NCI-H2081 treated with DMSO at 0.1 percent for 48 hours (cell line): ENCODE data around the gene RPL13A.
"Not testable (repeated sequence)": the region's sequence is repeated elsewhere in the genome, so short reads cannot be mapped to it uniquely, and the experiment has no call there.

Experiments
- DNase-seq: peaks from one replicate; lab custom pipeline; 2025; lab: John Stamatoyannopoulos, UW

RPL13A gene

DNA sequence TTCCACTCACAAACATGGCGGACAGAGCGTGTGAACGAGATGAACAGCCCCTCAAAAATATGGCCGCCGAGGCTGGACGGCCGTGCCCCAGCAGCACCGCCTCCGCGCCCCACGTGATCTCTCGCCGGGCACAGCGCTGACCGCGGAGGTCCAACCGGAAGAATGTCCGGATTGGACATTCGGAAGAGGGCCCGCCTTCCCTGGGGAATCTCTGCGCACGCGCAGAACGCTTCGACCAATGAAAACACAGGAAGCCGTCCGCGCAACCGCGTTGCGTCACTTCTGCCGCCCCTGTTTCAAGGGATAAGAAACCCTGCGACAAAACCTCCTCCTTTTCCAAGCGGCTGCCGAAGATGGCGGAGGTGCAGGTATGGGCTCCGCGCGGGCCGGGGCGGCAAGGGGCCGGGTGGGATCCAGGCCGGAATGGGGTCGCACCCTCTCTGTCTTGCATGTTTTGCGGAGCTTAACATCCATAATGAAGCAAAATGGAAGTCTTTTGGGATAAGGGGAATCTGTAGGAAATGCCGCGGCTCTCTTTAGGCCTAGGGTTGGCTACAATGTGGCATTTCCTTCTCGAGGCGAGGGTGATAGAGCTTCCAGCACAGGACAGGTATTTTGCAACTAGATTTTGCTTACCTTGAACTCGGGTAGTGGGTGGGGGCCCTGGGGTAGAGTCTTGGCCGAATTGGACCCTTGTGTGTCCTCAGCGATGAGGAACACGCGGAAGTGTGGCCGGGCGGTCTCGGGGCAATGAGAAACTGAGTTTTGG lies at the start of gene RPL13A:
TSS of gene RPL13A (plus strand) at position 332 of the 769 bp plus-strand sequence. CDS start at position 354, 22 bp downstream.
- peak; percentile 97 for DNase-seq

GRCh38 chr19:49438261-49438660 lies 49.1 kb upstream of the RPL13A start:
- DNase-seq: no peak

GRCh38 chr19:49439836-49440235 lies 47.6 kb upstream of the RPL13A start:
- DNase-seq: no peak

GRCh38 chr19:49440439-49441209 lies 46.8 kb upstream of the RPL13A start:
- DNase-seq: no peak

GRCh38 chr19:49441210-49441959 lies 46.0 kb upstream of the RPL13A start, which contains the start of gene SLC17A7:
Gene SLC17A7 (minus strand): TSS chr19:49441527. CDS start chr19:49441379, 148 bp downstream.
- DNase-seq: no peak

GRCh38 chr19:49441960-49442350 lies 45.5 kb upstream of the RPL13A start:
- DNase-seq: no peak

- no peak for DNase-seq
Observed at GRCh38 chr19:49442354-49442753, 45.1 kb upstream of the RPL13A start.

DNA sequence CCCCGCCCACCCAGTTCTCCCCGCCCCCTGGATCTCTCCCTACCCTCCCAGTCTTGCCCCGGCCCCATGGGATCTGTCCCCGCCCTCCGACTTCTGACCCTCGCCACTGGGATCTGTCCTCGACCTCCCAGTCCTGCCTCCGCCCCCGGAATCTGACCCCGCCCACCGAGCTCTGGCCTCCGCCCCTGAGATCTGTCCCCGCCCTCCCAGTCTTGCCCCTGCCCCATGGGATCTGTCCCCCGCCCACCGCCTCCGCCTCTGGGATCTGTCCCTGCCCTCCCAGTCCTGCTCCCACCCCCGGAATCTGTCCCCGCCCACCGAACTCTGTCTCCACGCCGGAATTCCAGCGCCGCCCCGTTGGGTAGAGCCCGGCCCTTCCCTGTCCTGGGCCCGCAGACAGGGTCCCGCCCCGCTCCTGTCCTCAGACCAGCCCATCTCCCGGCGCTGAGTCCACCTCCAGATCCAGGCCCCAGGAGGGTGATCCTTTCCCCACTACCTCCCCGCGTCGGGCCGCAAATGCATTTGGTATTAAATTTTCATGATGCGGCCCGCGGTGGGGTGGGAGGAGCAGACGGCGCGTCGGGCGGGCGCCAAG lies 44.5 kb upstream of the RPL13A start:
- no peak for DNase-seq

DNA sequence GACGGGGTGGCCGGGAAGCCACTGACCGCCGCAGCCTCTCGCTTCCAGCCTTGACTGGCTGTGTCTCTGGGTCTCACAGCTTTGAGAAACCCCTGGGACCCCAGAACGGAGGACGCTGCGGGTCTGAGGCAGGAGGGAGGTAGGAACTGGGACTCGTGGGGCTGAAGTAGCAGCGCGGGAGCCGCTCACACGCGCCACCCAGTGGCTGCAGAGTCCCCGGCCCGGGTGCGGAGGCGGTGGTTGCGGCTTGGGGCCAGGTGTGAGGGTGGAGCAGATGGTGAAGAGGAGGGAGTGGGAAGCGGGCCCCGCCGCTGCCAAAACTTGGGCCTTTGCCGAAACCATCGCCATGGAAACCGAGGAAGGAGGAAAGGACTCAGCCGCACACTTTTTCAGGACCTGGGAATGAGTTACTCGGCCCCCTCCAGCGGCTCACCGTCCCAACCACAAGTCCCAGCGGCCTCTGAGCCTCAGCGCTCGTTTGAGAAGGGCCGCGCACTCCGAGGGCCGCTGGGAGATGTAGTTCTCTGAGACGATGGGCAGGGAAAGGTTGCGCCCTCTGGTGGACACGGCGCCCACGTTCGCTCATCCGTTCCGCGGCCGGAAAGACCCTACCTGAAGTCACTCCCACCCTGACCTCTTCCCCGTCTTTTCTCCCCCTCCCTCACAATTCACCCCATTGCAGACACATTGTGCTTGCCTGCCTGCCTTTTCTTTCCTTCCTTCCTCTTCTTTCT lies 43.9 kb upstream of the RPL13A start:
- peak; percentile 84 for DNase-seq

GRCh38 chr19:49444100-49444700 lies 43.2 kb upstream of the RPL13A start:
- not testable (repeated sequence) for DNase-seq

DNA sequence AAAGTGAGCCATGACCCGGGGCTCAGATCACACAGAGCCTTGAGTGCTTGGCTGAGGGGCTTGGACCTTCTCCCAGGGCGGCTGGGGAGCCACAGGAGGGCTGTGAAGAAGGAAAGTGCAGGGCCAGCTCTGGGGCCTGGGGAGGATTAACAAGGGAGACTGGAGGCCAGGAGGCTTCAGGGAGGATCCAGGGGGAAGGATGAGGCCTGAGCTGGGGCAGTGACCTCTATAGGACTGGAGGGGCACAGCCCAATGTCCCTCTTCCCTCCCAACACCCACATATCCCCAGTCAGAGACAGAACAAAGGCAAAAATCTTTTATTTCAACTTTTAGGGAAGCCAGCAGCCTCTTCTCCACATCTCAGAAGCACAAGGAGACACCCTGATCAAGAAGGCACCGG lies 41.4 kb upstream of the RPL13A start:
- no peak for DNase-seq

GRCh38 chr19:49447485-49448431 lies 39.6 kb upstream of the RPL13A start:
- no peak for DNase-seq

DNA sequence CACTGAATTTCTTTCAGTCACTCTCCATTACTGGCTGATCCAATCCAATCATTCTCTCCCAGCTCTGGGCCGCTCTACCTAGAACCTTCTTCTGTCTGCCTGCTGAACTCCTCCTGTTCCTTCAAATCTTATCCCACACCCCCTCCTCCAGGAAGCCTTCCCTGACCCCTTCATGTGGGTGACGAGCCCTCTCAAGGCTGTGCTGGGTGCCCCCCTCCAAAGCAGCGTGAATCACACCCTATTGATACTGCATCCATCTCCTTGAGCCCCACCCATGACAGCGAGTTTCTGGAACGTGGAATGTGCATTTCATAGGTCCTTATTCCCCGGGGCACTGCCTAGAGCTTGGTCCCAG lies 39.0 kb upstream of the RPL13A start:
- DNase-seq: no peak

- no peak for DNase-seq
Observed at GRCh38 chr19:49450405-49450804, 37.0 kb upstream of the RPL13A start.

DNA sequence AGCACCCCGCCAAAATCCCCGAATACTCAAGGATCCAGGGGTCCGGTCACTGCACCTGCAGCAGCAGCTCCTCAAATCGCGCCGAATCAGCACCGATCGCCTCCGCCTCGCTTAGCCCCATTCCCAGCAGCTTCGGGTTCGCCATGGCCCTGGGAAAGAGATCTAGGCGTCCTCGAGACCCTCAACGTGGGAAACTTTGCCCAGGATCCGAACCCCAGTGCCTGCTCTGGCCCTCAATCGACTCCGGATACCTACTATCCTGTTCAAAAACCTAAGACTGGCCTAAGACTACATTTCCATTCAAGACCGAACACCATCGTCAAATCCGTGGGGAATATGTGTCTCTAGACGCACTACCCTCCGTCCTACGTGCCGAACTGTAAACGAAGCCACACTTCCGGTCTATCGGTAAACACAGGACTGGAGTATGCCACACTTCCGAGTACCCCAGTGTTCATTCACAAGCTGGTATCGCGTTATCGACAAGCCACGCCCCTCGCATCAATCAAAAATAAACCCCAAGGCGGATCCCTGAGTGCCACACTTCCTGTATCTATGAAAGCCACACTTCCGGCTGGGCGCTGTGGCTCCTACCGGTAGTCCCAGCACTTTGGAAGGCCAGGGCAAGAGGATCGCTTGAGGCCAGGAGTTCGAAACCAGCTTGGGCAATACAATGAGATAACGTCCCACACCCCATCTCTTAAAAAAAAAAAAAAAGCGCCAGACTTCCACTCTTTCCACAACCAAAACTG lies 35.8 kb upstream of the RPL13A start, which contains the start of gene PIH1D1:
TSS of gene PIH1D1 (minus strand) at position 385 of the 752 bp plus-strand sequence. CDS start at position 145, 240 bp downstream.
- DNase-seq: peak; percentile 96

DNA sequence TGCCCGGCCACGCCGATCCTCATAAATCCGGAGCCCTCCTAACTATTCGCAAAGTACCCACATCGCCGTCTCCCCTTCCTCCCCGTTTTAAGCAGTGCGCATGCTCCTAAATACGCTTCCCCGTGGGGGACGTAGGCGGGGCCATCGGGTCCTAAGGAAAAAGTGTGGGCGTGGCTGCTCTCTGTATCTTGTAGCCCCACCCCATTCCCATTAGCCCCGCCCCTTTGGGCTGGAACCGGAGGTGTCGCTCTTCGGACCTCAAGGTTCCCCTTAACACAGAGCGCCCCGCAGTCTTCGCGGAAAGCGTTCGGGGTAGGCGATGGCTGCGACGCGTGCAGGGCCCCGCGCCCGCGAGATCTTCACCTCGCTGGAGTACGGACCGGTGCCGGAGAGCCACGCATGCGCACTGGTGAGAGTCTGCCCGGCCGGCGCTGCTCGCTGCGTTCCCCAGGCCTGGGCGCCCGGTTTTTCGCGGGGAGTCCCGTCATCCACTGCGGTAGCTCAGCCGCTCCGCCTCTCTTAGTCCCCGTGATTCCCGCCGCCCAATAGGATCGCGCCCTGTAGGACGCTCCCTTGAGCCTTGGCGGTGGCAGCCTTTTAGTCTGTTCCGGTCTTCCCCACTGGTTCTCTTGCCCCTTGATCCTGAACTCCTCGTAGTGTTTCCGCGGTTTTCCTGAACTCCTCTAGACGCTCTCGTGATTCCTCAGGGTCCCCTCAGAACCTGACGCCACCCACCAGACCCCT lies 34.2 kb upstream of the RPL13A start, which contains the start of gene ALDH16A1:
TSS of gene ALDH16A1 (plus strand) at position 213 of the 744 bp plus-strand sequence. CDS start at position 320, 107 bp downstream.
- peak; percentile 92 for DNase-seq

GRCh38 chr19:49453757-49454240 lies 33.6 kb upstream of the RPL13A start:
- DNase-seq: no peak

- no peak for DNase-seq
Observed at GRCh38 chr19:49455773-49456172, 31.6 kb upstream of the RPL13A start.
